Common myeloid progenitor, CD34-positive (primary cell): ENCODE measurements around the gene TAF4B.

Experiments
- CTCF ChIA-PET: fragments of 350-600 bp; sonication (Branson Sonifier 250); formaldehyde crosslinking; loops from one replicate; lab custom pipeline; 2021; ENCODE audit warnings: antibody characterized with exemption; lab: Charles Lee
- POLR2A ChIA-PET: fragments of 350-600 bp; sonication (Branson Sonifier 250); formaldehyde crosslinking; loops from one replicate; lab custom pipeline; 2021; ENCODE audit warnings: antibody characterized with exemption; lab: Charles Lee
- DNase-seq, 3 donors: peaks; one replicate each; pipeline versions ENCODE4 v3.0.0 to v3.0.0-alpha.2; 2013
- H3K27ac ChIP-seq, 2 experiments: 1 replicate in 1 of 2; 2 replicates in 1 of 2; pipeline ENCODE4 v1.7.0; 2013; ENCODE audit warnings: inconsistent platforms in 2 of 2, low read length in 2 of 2, mild to moderate bottlenecking in 2 of 2, low read depth in 1 of 2, moderate library complexity in 1 of 2; ENCODE audit not compliant: severe bottlenecking in 2 of 2, insufficient read depth in 1 of 2, poor library complexity in 1 of 2
- H3K27me3 ChIP-seq, 5 experiments: replicated peaks in 2 of 5; 1 replicate in 3 of 5; 2 replicates in 2 of 5; pipeline versions ENCODE4 v1.6.1 to v1.7.0; 2013; ENCODE audit warnings: low read length in 4 of 5, mild to moderate bottlenecking in 2 of 5, moderate library complexity in 2 of 5, inconsistent platforms in 1 of 5; ENCODE audit not compliant: insufficient read depth in 5 of 5, control insufficient read depth in 4 of 5
- H3K36me3 ChIP-seq, 4 experiments: 1 replicate in 2 of 4; 2 replicates in 2 of 4; pipeline versions ENCODE4 v1.6.1 to v1.7.0; 2013; ENCODE audit warnings: low read length in 3 of 4, control low read depth in 1 of 4, mild to moderate bottlenecking in 1 of 4; ENCODE audit not compliant: control insufficient read depth in 4 of 4, insufficient read depth in 4 of 4
- H3K4me1 ChIP-seq, 4 experiments: 1 replicate in 3 of 4; 2 replicates in 1 of 4; pipeline versions ENCODE4 v1.6.1 to v1.7.1; 2013; ENCODE audit warnings: low read length in 3 of 4, mild to moderate bottlenecking in 3 of 4, control low read depth in 1 of 4, inconsistent platforms in 1 of 4, moderate library complexity in 1 of 4; ENCODE audit not compliant: control insufficient read depth in 4 of 4, insufficient read depth in 4 of 4; ENCODE audit errors: control extremely low read depth in 1 of 4
- H3K4me3 ChIP-seq, 7 experiments: 1 replicate in 4 of 7; 2 replicates in 3 of 7; pipeline versions ENCODE4 v1.5.1 to v1.7.0; 2013; ENCODE audit warnings: mild to moderate bottlenecking in 7 of 7, low read length in 6 of 7, moderate library complexity in 6 of 7, inconsistent platforms in 2 of 7, low read depth in 2 of 7, control low read depth in 1 of 7; ENCODE audit not compliant: insufficient read depth in 4 of 7, control insufficient read depth in 1 of 7; ENCODE audit errors: extremely low read depth in 1 of 7
- H3K9me3 ChIP-seq, 5 experiments: 1 replicate in 4 of 5; 2 replicates in 1 of 5; pipeline versions ENCODE4 v1.6.1 to v1.7.1; 2013; ENCODE audit warnings: low read length in 4 of 5, mild to moderate bottlenecking in 2 of 5, inconsistent platforms in 1 of 5, low read depth in 1 of 5, moderate library complexity in 1 of 5; ENCODE audit not compliant: control insufficient read depth in 4 of 5, insufficient read depth in 2 of 5; ENCODE audit errors: control extremely low read depth in 1 of 5
- WGBS: methylation state at CpG from one replicate; pipeline ENCODE4 v1.1.5; 2013; ENCODE audit not compliant: insufficient coverage; 5-methylcytosine and 5-hydroxymethylcytosine counted together

TAF4B gene

GRCh38 chr18:26407736-26408601, 181.7 kb downstream of the TAF4B start:
- H3K36me3 ChIP-seq, result no peaks in the 10 kb centered on the region
- H3K27me3 ChIP-seq, result no peaks in the 10 kb centered on the region
- 91% methylated on average over 13 of the region's 16 CpGs for WGBS
- no peak overlapping the region for H3K27ac ChIP-seq
- H3K4me3 ChIP-seq, result no peak overlapping the region
- no peaks in the 10 kb centered on the region for H3K4me1 ChIP-seq
- CTCF ChIA-PET, result interaction anchor here (1.2 to 1.6 kb wide), 2 partner anchors 11 to 24 kb away, joined by 3 to 5 read pairs; no protein-coding TSS in a partner anchor
- POLR2A ChIA-PET, result no interaction called here
- H3K9me3 ChIP-seq, result peaks cover 0 to 2% (median 0%) of the 10 kb centered on the region in 5 experiments
- no peak for DNase-seq

- ChIA-PET POLR2A (no interaction called here), CTCF (no interaction called here)
- no peaks in the 10 kb centered on the region for H3K36me3 ChIP-seq
- WGBS, result 84% methylated on average over 2 of the region's 4 CpGs
- no peak overlapping the region for H3K4me3 ChIP-seq
- no peaks in the 10 kb centered on the region for H3K4me1 ChIP-seq
- no peak overlapping the region for H3K27ac ChIP-seq
- peaks cover 0 to 2% (median 0%) of the 10 kb centered on the region in 5 experiments for H3K9me3 ChIP-seq
- DNase-seq, result no peak
- H3K27me3 ChIP-seq, result no peaks in the 10 kb centered on the region
Measured at GRCh38 chr18:26409091-26409490, 182.8 kb downstream of the TAF4B start.

GRCh38 chr18:26414901-26415440, 188.7 kb downstream of the TAF4B start:
- no peaks in the 10 kb centered on the region for H3K36me3 ChIP-seq
- no peaks in the 10 kb centered on the region for H3K27me3 ChIP-seq
- 86% methylated on average over 2 of the region's 4 CpGs for WGBS
- H3K4me1 ChIP-seq, result no peaks in the 10 kb centered on the region
- no peak overlapping the region for H3K27ac ChIP-seq
- H3K4me3 ChIP-seq, result no peak overlapping the region
- no peak for DNase-seq
- ChIA-PET POLR2A (interaction anchor here (0.7 kb wide), 1 partner anchor 8 kb away, joined by 4 read pairs; no protein-coding TSS in a partner anchor), CTCF (no interaction called here)
- peaks cover 0 to 2% (median 0%) of the 10 kb centered on the region in 5 experiments for H3K9me3 ChIP-seq

- Histone ChIP-seq H3K27ac (no peak overlapping the region), H3K4me1 (no peaks in the 10 kb centered on the region), H3K36me3 (no peaks in the 10 kb centered on the region), H3K4me3 (no peak overlapping the region), H3K27me3 (no peaks in the 10 kb centered on the region), H3K9me3 (peaks cover 0 to 2% (median 0%) of the 10 kb centered on the region in 5 experiments)
- WGBS, result 83% methylated on average over 6 of the region's 7 CpGs
- CTCF ChIA-PET, result no interaction called here
- no peak for DNase-seq
- POLR2A ChIA-PET, result no interaction called here
Measured at GRCh38 chr18:26415631-26416030, 189.4 kb downstream of the TAF4B start.

- WGBS, result 100% methylated on average over 5 of the region's 8 CpGs
- Histone ChIP-seq H3K27me3 (no peaks in the 10 kb centered on the region), H3K4me3 (no peak overlapping the region), H3K4me1 (no peaks in the 10 kb centered on the region), H3K36me3 (no peaks in the 10 kb centered on the region), H3K9me3 (peaks cover 0 to 2% (median 0%) of the 10 kb centered on the region in 5 experiments), H3K27ac (no peak overlapping the region)
- DNase-seq, result no peak
- ChIA-PET POLR2A (no interaction called here), CTCF (interaction anchor here (1.5 kb wide), 1 partner anchor 11 kb away, joined by 3 read pairs; no protein-coding TSS in a partner anchor)
Measured at GRCh38 chr18:26416652-26417150, 190.5 kb downstream of the TAF4B start.

GRCh38 chr18:26417190-26417589, 190.9 kb downstream of the TAF4B start:
- POLR2A ChIA-PET, result no interaction called here

GRCh38 chr18:26418225-26418624, 192.0 kb downstream of the TAF4B start:
- 98% methylated on average over 4 of the region's 4 CpGs for WGBS
- Histone ChIP-seq H3K36me3 (no peaks in the 10 kb centered on the region), H3K4me3 (no peak overlapping the region), H3K9me3 (no peaks in the 10 kb centered on the region), H3K27ac (no peak overlapping the region), H3K27me3 (no peaks in the 10 kb centered on the region), H3K4me1 (no peaks in the 10 kb centered on the region)
- ChIA-PET POLR2A (no interaction called here), CTCF (interaction anchor here (1.3 to 1.5 kb wide), 2 partner anchors 10 to 17 kb away, joined by 4 to 5 read pairs; no protein-coding TSS in a partner anchor)
- DNase-seq, result no peak

More at GRCh38 chr18:26417190-26417589, 190.9 kb downstream of the TAF4B start:
- no peak overlapping the region for H3K4me3 ChIP-seq
- WGBS, result 98% methylated on average over 10 of the region's 12 CpGs
- H3K27me3 ChIP-seq, result no peaks in the 10 kb centered on the region
- no peak for DNase-seq
- CTCF ChIA-PET, result interaction anchor here (1.5 kb wide), 1 partner anchor 12 kb away, joined by 3 read pairs; no protein-coding TSS in a partner anchor
- no peaks in the 10 kb centered on the region for H3K4me1 ChIP-seq
- H3K27ac ChIP-seq, result no peak overlapping the region
- peaks cover 0 to 2% (median 0%) of the 10 kb centered on the region in 5 experiments for H3K9me3 ChIP-seq
- no peaks in the 10 kb centered on the region for H3K36me3 ChIP-seq
